ENCODE results near the gene MMEL1. TPM values are rescaled to one million over a fixed set of nuclear protein-coding genes. Genes with fewer than 3 reads are reported as not detected.

Gene MMEL1
- polyA plus RNA-seq, 1 donor from 2014 or later = 5.2 TPM

- no peak overlapping the region for H2AFZ ChIP-seq (ENCODE audit: low read depth, low read length)
- no peaks in the 10 kb centered on the region for H3K36me3 ChIP-seq (ENCODE audit: insufficient read depth, low read length)
- no peaks in the 10 kb centered on the region for H3K27me3 ChIP-seq (ENCODE audit: insufficient read depth, low read depth, low read length)
- no peak overlapping the region for H3K9ac ChIP-seq (ENCODE audit: low read length)
- H3F3A ChIP-seq (ENCODE audit: insufficient read depth, low read length, poor library complexity, severe bottlenecking) = peaks cover 2% of the 10 kb centered on the region
- no peak overlapping the region for H3K4me2 ChIP-seq (ENCODE audit: low read length)
- no peaks in the 10 kb centered on the region for H3K9me2 ChIP-seq (ENCODE audit: insufficient read depth, low read length)
- TF ChIP-seq REST (IDR thresholded peaks at IDR 0.05; ENCODE audit: borderline replicate concordance) (no peak), SMC3 (conservative IDR thresholded peaks at IDR 0.05; ENCODE audit: poor library complexity) (peak; percentile 94), RAD21 (conservative IDR thresholded peaks at IDR 0.05) (peak; percentile 90), EP300 (conservative IDR thresholded peaks at IDR 0.05; ENCODE audit: poor library complexity, severe bottlenecking) (no peak), TAF1 (IDR thresholded peaks at IDR 0.05; ENCODE audit: low read depth) (no peak), POLR2AphosphoS5 (IDR thresholded peaks at IDR 0.05) (no peak), CTCF (IDR thresholded peaks at IDR 0.05; ENCODE audit: poor library complexity, severe bottlenecking) (peak; percentile 88), MXI1 (conservative IDR thresholded peaks at IDR 0.05; ENCODE audit: poor library complexity, severe bottlenecking) (no peak), EZH2 (IDR thresholded peaks at IDR 0.05; ENCODE audit: borderline replicate concordance, insufficient read depth, low read length, poor library complexity, severe bottlenecking) (no peak)
- H3K79me2 ChIP-seq (replicated peaks; ENCODE audit: insufficient read depth, low read length) = no peaks in the 10 kb centered on the region
- H3K9me3 ChIP-seq (ENCODE audit: low read length) = no peaks in the 10 kb centered on the region
- H3K27ac ChIP-seq (ENCODE audit: low read length) = no peak overlapping the region
- no peaks in the 10 kb centered on the region for H4K20me1 ChIP-seq (ENCODE audit: insufficient read depth)
- no peak overlapping the region for H3K4me3 ChIP-seq (ENCODE audit: low read length)
Measured at GRCh38 chr1:2548068-2548589, 84.7 kb downstream of the MMEL1 start.

- H3F3A ChIP-seq (ENCODE audit: insufficient read depth, low read length, poor library complexity, severe bottlenecking) = peaks cover 2% of the 10 kb centered on the region
- TF ChIP-seq EZH2 (IDR thresholded peaks at IDR 0.05; ENCODE audit: borderline replicate concordance, insufficient read depth, low read length, poor library complexity, severe bottlenecking) (no peak), EP300 (conservative IDR thresholded peaks at IDR 0.05; ENCODE audit: poor library complexity, severe bottlenecking) (no peak), SMC3 (conservative IDR thresholded peaks at IDR 0.05; ENCODE audit: poor library complexity) (no peak), CTCF (IDR thresholded peaks at IDR 0.05; ENCODE audit: poor library complexity, severe bottlenecking) (no peak), RAD21 (conservative IDR thresholded peaks at IDR 0.05) (no peak), REST (IDR thresholded peaks at IDR 0.05; ENCODE audit: borderline replicate concordance) (no peak), POLR2AphosphoS5 (IDR thresholded peaks at IDR 0.05) (no peak), TAF1 (IDR thresholded peaks at IDR 0.05; ENCODE audit: low read depth) (no peak), MXI1 (conservative IDR thresholded peaks at IDR 0.05; ENCODE audit: poor library complexity, severe bottlenecking) (no peak)
- no peak overlapping the region for H3K4me3 ChIP-seq (ENCODE audit: low read length)
- no peaks in the 10 kb centered on the region for H3K9me2 ChIP-seq (ENCODE audit: insufficient read depth, low read length)
- no peak overlapping the region for H3K4me2 ChIP-seq (ENCODE audit: low read length)
- no peak overlapping the region for H3K27ac ChIP-seq (ENCODE audit: low read length)
- no peaks in the 10 kb centered on the region for H3K79me2 ChIP-seq (replicated peaks; ENCODE audit: insufficient read depth, low read length)
- H3K36me3 ChIP-seq (ENCODE audit: insufficient read depth, low read length) = no peaks in the 10 kb centered on the region
- H3K27me3 ChIP-seq (ENCODE audit: insufficient read depth, low read depth, low read length) = no peaks in the 10 kb centered on the region
- H2AFZ ChIP-seq (ENCODE audit: low read depth, low read length) = no peak overlapping the region
- peak overlapping the region; percentile 5 for H3K9ac ChIP-seq (ENCODE audit: low read length)
- no peaks in the 10 kb centered on the region for H3K9me3 ChIP-seq (ENCODE audit: low read length)
- no peaks in the 10 kb centered on the region for H4K20me1 ChIP-seq (ENCODE audit: insufficient read depth)
Measured at GRCh38 chr1:2547210-2548067, 85.4 kb downstream of the MMEL1 start.
